Measurements from ENCODE around the gene ADORA3.
"Not testable (repeated sequence)": the region's sequence is repeated elsewhere in the genome, so short reads cannot be mapped to it uniquely, and the experiment has no call there.

Gene ADORA3

GRCh38 chr1:111503585-111504060 is at the start of gene ADORA3, which contains the start of gene TMIGD3:
TSS of gene ADORA3 (minus strand) at chr1:111503633. CDS start at chr1:111503354, 279 bp downstream.
TSS of gene TMIGD3 (minus strand) at chr1:111503633. CDS start at chr1:111503354, 279 bp downstream.
- peak; percentile 67 for DNase-seq (ENCODE audit: low spot score)

DNA sequence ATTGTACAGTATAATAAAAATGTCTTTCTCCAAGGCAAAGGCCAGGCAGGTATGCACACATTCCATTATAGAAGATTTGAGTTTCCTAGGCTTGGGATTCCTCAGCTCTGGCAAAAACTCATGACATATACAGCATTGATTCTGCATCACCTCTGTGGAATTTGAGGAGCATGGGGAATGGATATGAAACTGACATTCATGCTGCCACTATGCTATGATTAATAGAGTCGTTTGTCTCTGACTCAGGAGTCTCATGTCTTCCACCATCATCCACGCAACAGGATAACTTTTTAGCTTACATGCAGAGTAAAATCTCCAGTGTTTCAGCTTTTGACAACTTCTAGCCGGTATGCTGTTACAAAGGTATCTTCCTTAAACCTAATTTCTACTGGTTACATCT is 49.8 kb upstream of the ADORA3 start:
- DNase-seq (ENCODE audit: low spot score): no peak

DNA sequence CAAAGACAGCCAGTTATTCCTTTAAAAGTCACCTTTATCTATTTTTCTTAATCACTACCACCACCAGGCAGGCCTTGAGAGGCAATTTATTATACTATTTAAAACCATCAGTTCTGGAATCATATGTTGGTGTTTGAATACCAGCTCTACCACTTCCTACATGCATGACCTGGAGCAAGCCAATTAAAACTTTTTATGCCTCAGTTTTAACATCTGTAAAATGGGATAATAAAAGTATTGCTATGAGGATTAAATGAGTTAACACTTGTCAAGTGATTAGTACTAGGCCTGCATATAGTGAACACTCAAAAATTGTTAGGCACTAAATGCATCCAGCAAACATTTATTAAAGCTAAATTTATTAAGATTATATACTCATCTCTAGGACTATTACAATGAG is 49.2 kb upstream of the ADORA3 start:
- DNase-seq (ENCODE audit: low spot score): no peak

GRCh38 chr1:111551623-111552411 is 48.4 kb upstream of the ADORA3 start:
- DNase-seq (ENCODE audit: low spot score): no peak

GRCh38 chr1:111547786-111548185 is 44.4 kb upstream of the ADORA3 start:
- not testable (repeated sequence) for DNase-seq (ENCODE audit: low spot score)

DNA sequence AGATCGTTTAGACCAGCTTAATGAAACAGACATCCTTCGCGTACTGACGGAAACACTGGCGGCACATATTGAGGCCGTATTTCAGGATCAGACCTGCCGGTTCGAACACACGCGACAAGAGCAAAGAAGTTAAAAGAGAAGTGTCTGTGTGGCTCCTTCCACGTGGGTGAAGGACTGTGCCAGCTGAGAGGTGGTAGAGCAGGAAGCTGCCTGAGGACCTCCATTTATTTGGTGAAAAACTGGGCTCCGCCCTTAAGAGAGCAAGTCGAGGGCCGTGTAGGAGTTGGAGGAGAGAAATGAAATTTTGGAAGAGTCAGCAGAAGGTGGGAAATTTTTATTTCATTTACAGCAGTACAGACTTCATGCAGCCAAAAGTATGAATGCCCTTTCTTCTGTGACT is 38.8 kb upstream of the ADORA3 start:
- no peak for DNase-seq (ENCODE audit: low spot score)

GRCh38 chr1:111541721-111542120 is 38.3 kb upstream of the ADORA3 start:
- no peak for DNase-seq (ENCODE audit: low spot score)

GRCh38 chr1:111540928-111541327 is 37.5 kb upstream of the ADORA3 start:
- no peak for DNase-seq (ENCODE audit: low spot score)

DNA sequence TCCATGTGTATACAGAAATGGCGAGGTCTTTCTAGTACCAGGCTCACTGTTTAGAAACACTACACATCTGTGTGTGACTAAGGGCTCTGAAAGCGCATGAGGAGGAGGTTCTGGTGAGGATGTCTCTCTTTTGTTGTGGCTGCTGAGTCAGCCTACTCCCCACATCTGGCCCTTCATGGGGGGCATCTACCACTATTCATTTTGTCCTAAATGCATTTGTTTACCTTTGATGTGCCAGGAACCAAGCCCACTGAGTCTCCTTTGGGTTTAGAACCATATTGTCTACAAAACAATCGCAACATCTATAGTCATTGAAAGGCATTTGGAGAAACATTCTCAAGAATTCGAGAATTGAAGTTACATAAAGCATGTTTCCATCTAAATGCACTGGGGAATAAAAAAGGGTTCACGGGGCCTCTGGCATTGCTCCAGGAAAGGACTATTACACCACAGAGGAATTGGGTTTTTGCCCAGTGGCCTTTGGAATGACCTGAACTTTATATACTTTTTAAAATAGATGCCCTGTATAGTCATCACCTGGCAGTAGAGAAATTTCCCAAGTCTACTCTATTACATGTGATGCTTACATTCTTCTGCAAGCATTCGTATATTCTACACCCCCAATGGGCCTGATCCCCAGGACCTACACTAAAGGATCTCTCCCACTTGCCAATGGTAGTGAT is 35.1 kb upstream of the ADORA3 start:
- no peak for DNase-seq (ENCODE audit: low spot score)

DNA sequence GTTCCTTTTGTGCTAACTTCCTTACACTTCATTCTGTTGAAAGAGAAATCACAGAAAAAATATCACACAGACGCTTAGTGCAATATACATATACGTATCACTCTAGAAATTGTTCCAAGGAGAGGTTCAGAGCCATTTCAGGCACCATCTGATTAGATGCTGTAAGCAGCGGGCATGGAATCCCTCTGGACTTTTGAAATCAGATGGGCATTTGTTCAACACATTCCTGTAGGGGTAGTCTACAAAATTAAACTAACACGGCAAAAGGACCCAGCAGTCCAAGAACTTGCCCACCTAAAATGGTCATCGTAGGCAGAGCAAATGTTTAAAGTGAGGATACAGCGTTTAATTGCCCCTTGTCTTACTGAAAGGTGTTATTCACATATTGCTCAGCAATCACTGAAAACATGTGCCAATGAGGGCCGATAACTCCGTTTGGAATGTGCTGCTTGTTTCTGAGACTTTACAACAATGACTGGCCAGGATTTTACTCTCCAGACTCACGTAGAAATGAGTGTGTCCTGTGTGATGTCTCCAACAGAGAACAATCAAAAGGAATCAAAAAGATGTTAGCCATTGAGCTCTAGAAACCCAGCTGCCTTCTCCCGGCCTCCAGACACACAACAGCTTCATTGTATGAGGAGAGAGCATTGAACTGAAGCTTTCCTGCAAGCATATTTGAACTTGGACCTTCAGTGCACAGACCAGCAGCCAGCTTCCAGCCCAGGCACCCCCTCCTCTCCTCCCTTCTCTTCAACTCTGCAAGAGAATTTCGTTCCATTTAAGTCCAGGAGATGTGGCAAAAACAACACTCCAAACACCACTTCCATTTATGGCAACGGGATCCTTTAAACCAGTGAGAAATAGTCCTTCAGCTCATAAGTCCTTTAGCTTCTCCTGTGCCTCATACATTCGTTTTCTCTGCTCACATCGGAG is 32.1 kb upstream of the ADORA3 start:
- peak; percentile 87 for DNase-seq (ENCODE audit: low spot score)

- DNase-seq (ENCODE audit: low spot score): no peak
These were observed 16.6 kb upstream of the ADORA3 start for GRCh38 chr1:111520053-111520452.

DNA sequence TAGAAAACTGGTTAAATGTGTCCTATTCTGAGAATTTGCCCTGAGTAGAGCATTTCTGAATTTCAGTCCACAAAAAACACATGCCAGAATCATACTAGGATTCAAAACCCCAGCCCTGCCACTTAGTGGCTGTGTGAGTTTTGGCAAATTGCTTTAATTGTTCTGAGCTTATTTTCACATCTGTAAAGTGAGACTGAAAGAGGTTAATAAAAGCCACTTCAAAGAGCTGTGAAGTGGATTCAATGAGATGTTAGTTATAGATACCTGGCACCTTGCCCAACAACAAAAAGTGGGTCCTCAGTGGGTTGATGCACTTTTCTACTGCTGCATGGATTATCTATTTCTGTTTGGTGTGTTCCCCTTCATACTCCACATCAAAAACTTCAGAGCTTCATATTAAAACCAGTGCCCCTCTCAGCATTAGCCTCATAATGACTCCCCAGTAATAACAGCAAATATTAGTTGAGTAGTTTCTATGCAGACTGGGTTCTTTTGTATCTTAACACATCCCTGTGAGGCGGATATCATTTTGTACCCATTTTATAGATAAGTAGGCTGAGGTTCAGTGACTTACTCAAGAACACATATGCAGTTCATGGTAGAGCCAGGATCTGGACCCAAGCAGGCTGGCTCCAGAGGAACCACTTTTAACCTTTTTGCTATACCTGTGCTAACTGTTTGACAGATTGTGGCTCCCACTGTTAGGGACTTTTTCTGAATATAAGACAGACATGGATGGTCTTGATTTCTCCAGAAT is 14.2 kb upstream of the ADORA3 start:
- DNase-seq (ENCODE audit: low spot score): no peak

- peak; percentile 72 for DNase-seq (ENCODE audit: low spot score)
These were observed 12.6 kb upstream of the ADORA3 start for GRCh38 chr1:111516005-111516535.

- DNase-seq (ENCODE audit: low spot score): no peak
These were observed 12.0 kb upstream of the ADORA3 start for GRCh38 chr1:111515291-111516004.

- peak; percentile 95 for DNase-seq (ENCODE audit: low spot score)
These were observed 10.1 kb upstream of the ADORA3 start for GRCh38 chr1:111513410-111514020.

DNA sequence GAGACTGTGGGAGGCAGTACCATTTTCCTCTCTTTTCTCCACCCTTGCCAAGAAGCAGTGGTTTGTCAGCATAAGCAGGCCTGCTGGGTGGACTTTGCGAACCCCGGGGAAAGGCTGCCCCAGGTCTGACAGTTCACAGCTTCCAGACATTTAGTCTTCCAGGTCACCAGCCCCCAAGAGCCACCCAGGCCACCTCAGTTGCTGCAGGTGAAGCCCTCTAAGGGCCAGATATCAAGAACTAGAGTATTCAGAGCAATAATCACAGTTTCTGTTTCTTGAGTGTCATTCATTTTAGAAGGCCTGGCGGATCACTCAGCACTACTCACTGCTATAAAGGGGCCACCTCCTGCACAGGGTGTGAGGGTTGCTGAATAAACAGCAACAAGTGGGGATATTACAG is 9.5 kb upstream of the ADORA3 start:
- DNase-seq (ENCODE audit: low spot score): no peak

DNA sequence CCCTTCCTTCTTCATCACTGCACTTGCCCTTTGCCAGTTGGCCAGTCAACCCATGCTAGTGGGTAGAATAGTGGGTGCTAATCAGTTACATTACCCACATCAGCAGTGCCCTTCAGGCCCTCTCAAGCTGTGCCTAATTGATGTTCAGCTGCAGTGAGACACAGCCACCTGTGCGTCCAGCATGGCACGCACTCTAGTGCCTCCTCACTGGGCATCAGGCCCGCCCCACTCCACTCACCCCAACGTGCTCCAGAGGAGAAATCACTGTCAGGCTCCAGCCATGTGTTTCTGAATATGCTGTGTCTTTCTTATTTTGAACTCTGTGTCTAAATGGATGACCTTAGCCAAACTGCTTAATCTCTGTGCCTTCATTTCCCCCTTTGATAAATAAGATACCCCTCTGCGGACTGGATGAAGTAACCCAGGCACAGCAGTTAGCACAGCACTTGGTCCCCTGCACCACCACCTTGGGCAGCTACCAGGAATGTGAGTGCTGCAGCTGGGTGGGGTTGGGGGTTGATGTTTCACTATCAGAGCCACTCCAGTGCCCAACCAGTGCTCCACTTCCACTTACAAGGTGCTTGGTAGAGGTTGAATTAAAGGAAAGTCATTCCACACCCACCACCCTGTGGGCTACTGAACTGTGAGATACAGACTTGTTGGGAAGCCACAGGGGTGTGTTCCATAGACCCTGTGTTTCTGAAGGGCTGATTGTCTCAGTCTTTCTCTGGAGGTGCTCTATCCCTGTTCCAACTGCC is 8.9 kb upstream of the ADORA3 start:
- no peak for DNase-seq (ENCODE audit: low spot score)

DNA sequence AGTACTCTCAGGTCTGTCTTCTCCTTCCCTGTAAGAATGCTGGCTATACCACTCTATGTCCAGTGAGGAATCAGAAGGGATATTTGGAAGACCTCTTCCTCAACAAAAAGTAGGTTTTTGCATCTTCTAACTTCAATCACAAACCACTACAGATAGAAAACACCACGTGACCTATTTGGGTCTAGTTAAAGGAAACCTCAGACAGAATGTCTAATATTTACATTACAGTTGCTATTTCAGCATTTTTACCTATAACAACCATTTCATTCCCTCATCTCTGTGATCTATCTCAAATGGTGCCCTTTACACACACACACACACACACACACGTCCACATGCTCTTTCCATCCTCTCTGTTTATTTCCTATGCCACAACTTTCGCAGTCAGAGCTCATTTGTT is 7.9 kb upstream of the ADORA3 start:
- no peak for DNase-seq (ENCODE audit: low spot score)

GRCh38 chr1:111509997-111510375 is 6.6 kb upstream of the ADORA3 start:
- peak; percentile 71 for DNase-seq (ENCODE audit: low spot score)

All from globus pallidus (tissue), 1 donor.